CD4-positive, alpha-beta T cell treated with Interleukin-12 subunit alpha and Interleukin-12 subunit beta, for 1 hour (primary cell): ENCODE measurements around the gene SMIM12.
"Not testable (repeated sequence)": the region's sequence is repeated elsewhere in the genome, so short reads cannot be mapped to it uniquely, and the experiment has no call there.

Experiments used
- DNase-seq: peaks from one replicate; pipeline ENCODE4 v3.0.0-alpha.2; 2020

The SMIM12 gene

GRCh38 chr1:34842073-34842472, 17.5 kb downstream of the SMIM12 start:
- no peak for DNase-seq

GRCh38 chr1:34840426-34840825, 19.1 kb downstream of the SMIM12 start:
- no peak for DNase-seq

GRCh38 chr1:34839526-34840305, 19.8 kb downstream of the SMIM12 start:
- DNase-seq: no peak

- no peak for DNase-seq
Observed at GRCh38 chr1:34833711-34834110, 25.8 kb downstream of the SMIM12 start.

- DNase-seq: no peak
Observed at GRCh38 chr1:34831721-34832246, 27.8 kb downstream of the SMIM12 start.

GRCh38 chr1:34829250-34829649, 30.3 kb downstream of the SMIM12 start:
- no peak for DNase-seq

GRCh38 chr1:34828611-34829010, 30.9 kb downstream of the SMIM12 start:
- no peak for DNase-seq

- no peak for DNase-seq
Observed at GRCh38 chr1:34827341-34827941, 32.1 kb downstream of the SMIM12 start.

- DNase-seq: no peak
Observed at GRCh38 chr1:34825455-34826091, 34.0 kb downstream of the SMIM12 start.

- DNase-seq: no peak
Observed at GRCh38 chr1:34824817-34825454, 34.6 kb downstream of the SMIM12 start.

- DNase-seq: no peak
Observed at GRCh38 chr1:34822202-34822601, 37.3 kb downstream of the SMIM12 start.

- DNase-seq: not testable (repeated sequence)
Observed at GRCh38 chr1:34818862-34819261, 40.7 kb downstream of the SMIM12 start.

- no peak for DNase-seq
Observed at GRCh38 chr1:34816778-34817177, 42.8 kb downstream of the SMIM12 start.

- DNase-seq: no peak
Observed at GRCh38 chr1:34816332-34816731, 43.2 kb downstream of the SMIM12 start.

GRCh38 chr1:34810781-34811180, 48.8 kb downstream of the SMIM12 start:
- DNase-seq: not testable (repeated sequence)

- DNase-seq: no peak
Observed at GRCh38 chr1:34808051-34808810, 51.3 kb downstream of the SMIM12 start.

GRCh38 chr1:34806396-34806795, 53.2 kb downstream of the SMIM12 start:
- no peak for DNase-seq

- DNase-seq: no peak
Observed at GRCh38 chr1:34803770-34804169, 55.8 kb downstream of the SMIM12 start.
